Esophagus muscularis mucosa (tissue), 3 donors: ENCODE results near the gene CDC42BPA.

Experiments
- EP300 ChIP-seq: sonication (generic); formaldehyde crosslinking; IDR thresholded peaks from one replicate; pipeline ENCODE4 v1.6.1; 2017; ENCODE audit warnings: antibody characterized with exemption
- TF ChIP-seq, protein P1 (sequence below), 3 experiments: fragments of 200-600 bp in 2 of 3; fragments of 450-650 bp in 1 of 3; sonication (generic) in 2 of 3; IDR thresholded peaks; one replicate each; pipeline ENCODE4 v1.5.1; 2017 to 2019; ENCODE audit warnings: antibody characterized with exemption in 3 of 3, mild to moderate bottlenecking in 2 of 3, moderate library complexity in 1 of 3

DNA sequence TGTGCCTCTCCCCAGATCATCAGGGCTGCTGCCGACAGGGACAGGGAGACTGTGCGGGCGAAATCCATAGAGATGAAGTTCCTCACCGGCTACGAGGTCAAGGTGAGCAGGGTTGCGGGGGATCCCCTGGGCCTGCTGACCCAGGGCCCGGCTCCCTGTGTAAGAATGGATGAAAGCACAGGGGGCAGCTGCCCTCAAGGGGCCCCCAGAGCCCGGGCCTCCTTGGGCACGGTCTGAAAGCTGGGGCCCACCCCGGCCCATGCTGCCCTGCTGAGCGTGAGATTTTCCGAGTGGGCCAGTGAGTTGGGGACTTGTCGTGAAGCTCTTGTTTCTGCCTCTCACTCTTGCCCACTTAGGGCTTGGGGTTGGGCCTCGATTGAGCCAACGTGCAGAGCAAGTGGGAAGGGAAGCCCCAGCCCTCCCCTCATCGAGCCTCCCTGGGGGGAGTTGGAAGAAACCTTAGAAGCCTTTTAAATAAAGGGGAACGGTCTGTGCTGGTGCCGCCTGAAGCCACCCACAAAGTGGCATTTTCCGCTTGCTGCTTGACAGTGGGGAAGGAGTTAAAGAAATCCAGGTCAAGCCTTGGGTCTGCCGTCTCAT, 333.0 kb downstream of the CDC42BPA start:
- TF ChIP-seq, protein P1, sequence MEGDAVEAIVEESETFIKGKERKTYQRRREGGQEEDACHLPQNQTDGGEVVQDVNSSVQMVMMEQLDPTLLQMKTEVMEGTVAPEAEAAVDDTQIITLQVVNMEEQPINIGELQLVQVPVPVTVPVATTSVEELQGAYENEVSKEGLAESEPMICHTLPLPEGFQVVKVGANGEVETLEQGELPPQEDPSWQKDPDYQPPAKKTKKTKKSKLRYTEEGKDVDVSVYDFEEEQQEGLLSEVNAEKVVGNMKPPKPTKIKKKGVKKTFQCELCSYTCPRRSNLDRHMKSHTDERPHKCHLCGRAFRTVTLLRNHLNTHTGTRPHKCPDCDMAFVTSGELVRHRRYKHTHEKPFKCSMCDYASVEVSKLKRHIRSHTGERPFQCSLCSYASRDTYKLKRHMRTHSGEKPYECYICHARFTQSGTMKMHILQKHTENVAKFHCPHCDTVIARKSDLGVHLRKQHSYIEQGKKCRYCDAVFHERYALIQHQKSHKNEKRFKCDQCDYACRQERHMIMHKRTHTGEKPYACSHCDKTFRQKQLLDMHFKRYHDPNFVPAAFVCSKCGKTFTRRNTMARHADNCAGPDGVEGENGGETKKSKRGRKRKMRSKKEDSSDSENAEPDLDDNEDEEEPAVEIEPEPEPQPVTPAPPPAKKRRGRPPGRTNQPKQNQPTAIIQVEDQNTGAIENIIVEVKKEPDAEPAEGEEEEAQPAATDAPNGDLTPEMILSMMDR (IDR thresholded peaks at IDR 0.05), result no peak
- TF ChIP-seq EP300, result no peak
